Effector CD8-positive, alpha-beta T cell (primary cell): Measurements from ENCODE around the gene ZSWIM1.
"Not testable (repeated sequence)": the region's sequence is repeated elsewhere in the genome, so short reads cannot be mapped to it uniquely, and the experiment has no call there.

Experiments used
- DNase-seq: peaks from one replicate; lab custom pipeline; 2025; lab: John Stamatoyannopoulos, UW

The ZSWIM1 gene

GRCh38 chr20:45931680-45932079 lies 50.7 kb downstream of the ZSWIM1 start:
- not testable (repeated sequence) for DNase-seq

GRCh38 chr20:45933266-45934045 lies 52.4 kb downstream of the ZSWIM1 start:
- DNase-seq, result peak; percentile 38

GRCh38 chr20:45934046-45934585 lies 53.1 kb downstream of the ZSWIM1 start:
- DNase-seq, result peak; percentile 62
